ENCODE data around the gene RSPH4A. TPM values are rescaled to one million over a fixed set of nuclear protein-coding genes. Genes with fewer than 3 reads are reported as not detected.

Gene RSPH4A
- total RNA-seq, 4 donors from 2014 or later, result 0.16 to 2.8 (median 0.56) TPM; not detected in 1

DNA sequence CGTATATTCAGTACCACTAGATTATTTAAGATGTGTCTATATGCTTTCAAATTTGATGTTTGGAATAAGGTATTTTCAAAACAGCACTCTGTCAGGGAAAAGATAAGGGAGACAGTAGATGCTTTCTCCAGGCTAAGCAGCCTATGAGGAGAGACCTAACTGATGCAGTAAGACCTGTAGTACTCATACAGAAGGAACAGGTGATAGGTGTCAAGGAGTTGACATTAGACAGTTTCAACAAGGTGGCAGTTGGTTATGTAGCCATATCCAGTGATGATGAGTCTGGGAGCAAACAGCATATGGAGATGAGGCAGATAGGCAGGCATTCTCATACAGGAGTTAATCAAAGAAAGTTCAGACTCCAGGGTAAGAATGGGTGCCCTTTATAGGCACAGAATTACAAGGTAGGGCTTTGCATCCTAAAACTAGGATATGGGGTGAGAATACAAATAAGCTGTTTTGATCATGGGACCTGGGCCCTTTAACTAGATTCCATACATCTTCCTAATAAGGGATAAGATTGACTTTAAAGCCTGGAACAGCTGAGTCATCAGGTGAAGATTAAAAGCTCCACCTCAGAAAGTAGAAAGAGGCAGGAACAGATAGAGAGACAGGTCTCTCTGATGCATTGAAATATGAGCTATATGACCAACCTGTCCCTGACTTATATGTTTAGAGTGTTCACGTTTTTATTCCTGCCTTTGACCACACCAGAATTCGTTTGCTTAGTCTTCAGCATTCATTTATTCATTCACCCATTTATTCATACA, 7.9 kb downstream of the RSPH4A start:
- intact Hi-C loops (cut with DNase I; ENCODE audit: low total_unique reads), result no loop called here
- TF ChIP-seq, protein P1, sequence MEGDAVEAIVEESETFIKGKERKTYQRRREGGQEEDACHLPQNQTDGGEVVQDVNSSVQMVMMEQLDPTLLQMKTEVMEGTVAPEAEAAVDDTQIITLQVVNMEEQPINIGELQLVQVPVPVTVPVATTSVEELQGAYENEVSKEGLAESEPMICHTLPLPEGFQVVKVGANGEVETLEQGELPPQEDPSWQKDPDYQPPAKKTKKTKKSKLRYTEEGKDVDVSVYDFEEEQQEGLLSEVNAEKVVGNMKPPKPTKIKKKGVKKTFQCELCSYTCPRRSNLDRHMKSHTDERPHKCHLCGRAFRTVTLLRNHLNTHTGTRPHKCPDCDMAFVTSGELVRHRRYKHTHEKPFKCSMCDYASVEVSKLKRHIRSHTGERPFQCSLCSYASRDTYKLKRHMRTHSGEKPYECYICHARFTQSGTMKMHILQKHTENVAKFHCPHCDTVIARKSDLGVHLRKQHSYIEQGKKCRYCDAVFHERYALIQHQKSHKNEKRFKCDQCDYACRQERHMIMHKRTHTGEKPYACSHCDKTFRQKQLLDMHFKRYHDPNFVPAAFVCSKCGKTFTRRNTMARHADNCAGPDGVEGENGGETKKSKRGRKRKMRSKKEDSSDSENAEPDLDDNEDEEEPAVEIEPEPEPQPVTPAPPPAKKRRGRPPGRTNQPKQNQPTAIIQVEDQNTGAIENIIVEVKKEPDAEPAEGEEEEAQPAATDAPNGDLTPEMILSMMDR (IDR thresholded peaks at IDR 0.05 in 4 of 5, conservative IDR thresholded peaks at IDR 0.05 in 1 of 5), result no peak
- no peak for TF ChIP-seq POLR2A (IDR thresholded peaks at IDR 0.05)

DNA sequence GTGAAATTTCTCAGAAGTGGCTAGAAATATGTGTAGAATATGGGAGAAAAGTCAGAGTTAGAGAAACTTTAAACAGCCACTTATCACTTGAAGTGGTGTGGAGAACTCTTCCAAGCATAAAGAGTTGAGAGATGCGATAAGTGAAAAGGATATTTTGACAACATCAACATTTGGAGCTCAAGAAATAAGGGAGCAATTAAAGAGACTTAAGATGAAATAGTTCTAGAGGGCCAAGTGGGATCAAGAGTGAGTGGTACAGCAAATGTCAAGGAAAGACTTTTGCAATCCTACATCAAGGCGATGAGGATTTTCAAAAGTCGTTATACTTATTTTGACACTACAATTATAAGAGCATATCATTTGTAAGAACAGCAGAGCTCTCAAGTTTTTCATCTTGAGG, 9.6 kb downstream of the RSPH4A start:
- Histone ChIP-seq H3K4me1 (no peaks in the 10 kb centered on the region), H3K27ac (no peak overlapping the region), H3K36me3 (no peaks in the 10 kb centered on the region), H3K27me3 (no peaks in the 10 kb centered on the region), H3K4me3 (no peak overlapping the region), H3K9me3 (no peaks in the 10 kb centered on the region)
- in situ Hi-C loops (cut with MboI; ENCODE audit: low sequenced_read_pairs in 4 of 4), result no loop called here
- TF ChIP-seq, protein P1 (IDR thresholded peaks at IDR 0.05 in 4 of 5, conservative IDR thresholded peaks at IDR 0.05 in 1 of 5), result no peak
- no peak for TF ChIP-seq POLR2A (IDR thresholded peaks at IDR 0.05)
- intact Hi-C loops (cut with DNase I; ENCODE audit: low total_unique reads), result no loop called here
- no peak for ATAC-seq
- DNase-seq, result no peak

More for the DNA sequence above, 7.9 kb downstream of the RSPH4A start:
- DNase-seq (no peak), ATAC-seq (no peak)
- no peaks in the 10 kb centered on the region for H3K27me3 ChIP-seq
- no peak overlapping the region for H3K27ac ChIP-seq
- H3K9me3 ChIP-seq, result no peaks in the 10 kb centered on the region
- in situ Hi-C loops (cut with MboI; ENCODE audit: low sequenced_read_pairs in 4 of 4), result no loop called here
- H3K4me1 ChIP-seq, result no peaks in the 10 kb centered on the region
- H3K4me3 ChIP-seq, result no peak overlapping the region
- H3K36me3 ChIP-seq, result no peaks in the 10 kb centered on the region

DNA sequence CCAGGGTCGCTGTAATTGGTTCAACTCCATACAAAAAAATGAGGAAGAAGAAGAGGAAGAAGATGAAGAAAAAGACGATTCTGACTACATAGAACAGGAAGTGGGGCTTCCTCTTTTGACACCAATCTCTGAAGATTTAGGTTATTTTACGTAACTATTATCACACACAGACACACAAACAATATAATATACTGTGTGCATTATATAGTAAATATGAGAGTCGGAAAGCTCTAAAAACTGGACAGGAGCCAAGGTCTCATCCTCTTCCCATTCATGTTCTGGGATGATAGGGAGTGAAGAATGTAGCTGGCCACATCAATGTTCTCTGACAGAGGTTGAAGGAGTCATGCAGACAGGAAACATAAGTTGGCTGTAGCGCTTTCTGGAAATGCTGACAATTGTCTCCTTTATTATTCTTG, 13.3 kb downstream of the RSPH4A start:
- ATAC-seq, result no peak
- Histone ChIP-seq H3K27me3 (no peaks in the 10 kb centered on the region), H3K4me3 (no peak overlapping the region), H3K9me3 (no peaks in the 10 kb centered on the region), H3K27ac (no peak overlapping the region), H3K36me3 (peaks cover 0 to 7% of the 10 kb centered on the region in 2 donors), H3K4me1 (no peaks in the 10 kb centered on the region)
- TF ChIP-seq, protein P1 (IDR thresholded peaks at IDR 0.05 in 4 of 5, conservative IDR thresholded peaks at IDR 0.05 in 1 of 5), result no peak
- no peak for TF ChIP-seq POLR2A (IDR thresholded peaks at IDR 0.05)
- DNase-seq, result no peak
- intact Hi-C loops (cut with DNase I; ENCODE audit: low total_unique reads) (no loop called here), in situ Hi-C loops (cut with MboI; ENCODE audit: low sequenced_read_pairs in 4 of 4) (no loop called here)

DNA sequence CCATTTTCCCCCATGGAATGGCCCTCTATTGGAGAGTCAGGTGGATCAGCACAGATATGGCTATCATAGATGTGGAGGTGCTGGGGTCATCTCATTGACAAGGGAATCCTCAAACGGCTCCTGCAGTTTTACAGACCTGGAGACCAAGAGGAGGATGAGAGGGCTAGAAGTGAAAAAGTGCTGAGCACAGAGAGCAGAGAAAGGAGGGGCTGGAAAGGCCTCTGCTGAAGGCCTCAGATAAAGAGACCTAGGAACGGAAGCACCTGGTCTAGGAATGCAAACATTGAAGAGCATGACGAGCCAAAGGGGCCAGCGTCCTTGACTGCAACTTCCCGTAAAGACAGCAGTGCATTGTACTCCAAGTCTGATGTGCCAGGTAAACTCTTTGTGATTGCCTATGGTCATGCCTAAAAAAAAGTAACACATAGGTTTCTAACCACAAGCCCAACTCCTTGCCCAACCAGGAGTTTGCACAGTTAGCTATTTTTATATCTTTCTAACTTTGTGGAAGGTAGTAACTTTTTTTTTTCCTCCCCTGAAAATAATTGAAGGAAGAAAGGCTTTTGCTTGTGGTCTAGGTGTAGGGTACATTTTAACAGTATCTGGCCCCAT, 15.2 kb downstream of the RSPH4A start:
- in situ Hi-C loops (cut with MboI; ENCODE audit: low sequenced_read_pairs in 4 of 4) (no loop called here), intact Hi-C loops (cut with DNase I; ENCODE audit: low total_unique reads) (no loop called here)
- H3K9me3 ChIP-seq, result no peaks in the 10 kb centered on the region
- no peaks in the 10 kb centered on the region for H3K4me1 ChIP-seq
- no peak overlapping the region for H3K4me3 ChIP-seq
- ATAC-seq (no peak), DNase-seq (no peak)
- peaks cover 0 to 7% of the 10 kb centered on the region in 2 donors for H3K36me3 ChIP-seq
- H3K27ac ChIP-seq, result no peak overlapping the region
- no peaks in the 10 kb centered on the region for H3K27me3 ChIP-seq
- TF ChIP-seq, protein P1 (IDR thresholded peaks at IDR 0.05 in 4 of 5, conservative IDR thresholded peaks at IDR 0.05 in 1 of 5), result no peak
- no peak for TF ChIP-seq POLR2A (IDR thresholded peaks at IDR 0.05)
